GM13977 (cell line): ENCODE results near the gene ZDHHC22.

Source experiments
- DNase-seq: peaks from one replicate; pipeline ENCODE4 v3.0.0; 2012; ENCODE audit warnings: low spot score
- CTCF ChIP-seq: IDR thresholded peaks from 2 replicates; pipeline ENCODE4 v1.5.1; 2012; ENCODE audit warnings: mild to moderate bottlenecking, control low read depth; ENCODE audit not compliant: insufficient read depth; ENCODE audit errors: extremely low read depth, missing control alignments
- in situ Hi-C: fragments of 300-500 bp; cut with MboI; formaldehyde crosslinking; loops from one replicate; pipeline ENCODE4 v1.12.0; 2022; ENCODE audit warnings: low sequenced_read_pairs, low pct_unique_long_range_greater_than_20kb, mixed read lengths, inconsistent platforms; ENCODE audit not compliant: unreplicated experiment

Gene ZDHHC22

GRCh38 chr14:77148510-77149231 lies 7.1 kb upstream of the ZDHHC22 start:
- in situ Hi-C loops: loop anchor here (25.0 kb wide), 1 partner anchor 389 kb away; no protein-coding TSS in a partner anchor
- no peak for TF ChIP-seq CTCF
- no peak for DNase-seq

GRCh38 chr14:77145975-77146740 lies 4.6 kb upstream of the ZDHHC22 start:
- in situ Hi-C loops: loop anchor here (25.0 kb wide), 1 partner anchor 391 kb away; no protein-coding TSS in a partner anchor
- no peak for TF ChIP-seq CTCF
- no peak for DNase-seq

- in situ Hi-C loops: loop anchor here (25.0 kb wide), 1 partner anchor 393 kb away; no protein-coding TSS in a partner anchor
- TF ChIP-seq CTCF: no peak
Measured at GRCh38 chr14:77144412-77145115, 3.0 kb upstream of the ZDHHC22 start.

GRCh38 chr14:77143071-77143470 lies 1.5 kb upstream of the ZDHHC22 start:
- in situ Hi-C loops: loop anchor here (25.0 kb wide), 1 partner anchor 394 kb away; no protein-coding TSS in a partner anchor
- TF ChIP-seq CTCF: no peak
- no peak for DNase-seq

More at GRCh38 chr14:77144412-77145115, 3.0 kb upstream of the ZDHHC22 start:
- DNase-seq: no peak

GRCh38 chr14:77142005-77142800 lies 612 bp upstream of the ZDHHC22 start:
- DNase-seq: no peak

More at GRCh38 chr14:77142005-77142800, 612 bp upstream of the ZDHHC22 start:
- in situ Hi-C loops: loop anchor here (25.0 kb wide), 1 partner anchor 395 kb away; no protein-coding TSS in a partner anchor
- no peak for TF ChIP-seq CTCF
